M059J (cell line): ENCODE results near the gene ZNF841. TPM values are rescaled to one million over a fixed set of nuclear protein-coding genes. Genes with fewer than 3 reads are reported as not detected.
"Not testable (repeated sequence)": the region's sequence is repeated elsewhere in the genome, so short reads cannot be mapped to it uniquely, and the experiment has no call there.

ENCODE experiments used
- DNase-seq: peaks from one replicate; pipeline ENCODE4 v3.0.0-alpha.2; 2012; ENCODE audit warnings: low read depth
- total RNA-seq: library from RNA; depleted of rRNA; stranded (reverse); fragments of >200 nt; shearing (Covaris generic); gene quantifications from 2 replicates; pipeline ENCODE4 v1.2.3, GENCODE V29; 2014; rRNA removed

ZNF841 gene
- total RNA-seq, result 18.4 and 33.3 TPM in 2 replicates

- peak; percentile 92 for DNase-seq
Measured at GRCh38 chr19:52095172-52096014, at the start of gene ZNF841. TSS of gene ZNF841 (minus strand) at chr19:52095765. CDS start at chr19:52084801, 10,964 bp downstream.

- no peak for DNase-seq
Measured at GRCh38 chr19:52142001-52142595, 46.5 kb upstream of the ZNF841 start.

GRCh38 chr19:52141203-52141602 is 45.6 kb upstream of the ZNF841 start:
- no peak for DNase-seq

GRCh38 chr19:52140032-52140710 is 44.6 kb upstream of the ZNF841 start:
- DNase-seq, result peak; percentile 29

GRCh38 chr19:52139252-52140031 is 43.9 kb upstream of the ZNF841 start, which contains the start of gene ZNF616:
TSS of gene ZNF616 (minus strand) at chr19:52139938. CDS start at chr19:52130512, 9,426 bp downstream.
- peak; percentile 93 for DNase-seq

GRCh38 chr19:52138983-52139251 is 43.4 kb upstream of the ZNF841 start:
- no peak for DNase-seq

- DNase-seq, result peak; percentile 18
Measured at GRCh38 chr19:52138278-52138982, 42.9 kb upstream of the ZNF841 start.

- DNase-seq, result no peak
Measured at GRCh38 chr19:52120286-52120685, 24.7 kb upstream of the ZNF841 start.

- DNase-seq, result no peak
Measured at GRCh38 chr19:52115526-52116053, 20.0 kb upstream of the ZNF841 start.

- no peak for DNase-seq
Measured at GRCh38 chr19:52114691-52115090, 19.1 kb upstream of the ZNF841 start.

- no peak for DNase-seq
Measured at GRCh38 chr19:52112624-52113023, 17.1 kb upstream of the ZNF841 start.

GRCh38 chr19:52110780-52111179 is 15.2 kb upstream of the ZNF841 start:
- DNase-seq, result no peak

GRCh38 chr19:52102782-52103181 is 7.2 kb upstream of the ZNF841 start:
- no peak for DNase-seq

- no peak for DNase-seq
Measured at GRCh38 chr19:52101866-52102562, 6.4 kb upstream of the ZNF841 start.

- peak; percentile 34 for DNase-seq
Measured at GRCh38 chr19:52099497-52100138, 4.1 kb upstream of the ZNF841 start.

- not testable (repeated sequence) for DNase-seq
Measured at GRCh38 chr19:52096416-52096815, 851 bp upstream of the ZNF841 start.

GRCh38 chr19:52094526-52095130 is 937 bp downstream of the ZNF841 start:
- DNase-seq, result peak; percentile 12

- peak; percentile 9 for DNase-seq
Measured at GRCh38 chr19:52086481-52086880, 9.1 kb downstream of the ZNF841 start.

GRCh38 chr19:52070496-52070895 is 25.1 kb downstream of the ZNF841 start:
- peak; percentile 26 for DNase-seq
